Mesenteric fat pad (tissue), 1 donor: Measurements from ENCODE around the gene RBMS1. TPM values are rescaled to one million over a fixed set of nuclear protein-coding genes. Genes with fewer than 3 reads are reported as not detected.

Source experiments
- DNase-seq: peaks from one replicate; pipeline ENCODE4 v3.0.0-alpha.2; 2020; ENCODE audit warnings: low spot score
- total RNA-seq: library from RNA; stranded (reverse); fragmentation: NEBNext Ultra II Directional; extraction: Animal tissue kit (Norgen Biotek cat#: 25700); gene quantifications from one replicate; pipeline ENCODE4 v1.2.1, GENCODE V29; 2021
- donor health status: DM: yes; HTN: yes; CAD: no.

Gene RBMS1
- total RNA-seq, 1 donor from 2014 or later: 144 TPM

GRCh38 chr2:160411167-160411566 lies 82.4 kb downstream of the RBMS1 start:
- DNase-seq: no peak

- no peak for DNase-seq
Observed at GRCh38 chr2:160409480-160409879, 84.1 kb downstream of the RBMS1 start.

- DNase-seq: no peak
Observed at GRCh38 chr2:160408959-160409291, 84.7 kb downstream of the RBMS1 start.

- DNase-seq: no peak
Observed at GRCh38 chr2:160408173-160408958, 85.2 kb downstream of the RBMS1 start.

- peak; percentile 91 for DNase-seq
Observed at GRCh38 chr2:160407393-160408172, 86.0 kb downstream of the RBMS1 start.

GRCh38 chr2:160406591-160407392 lies 86.8 kb downstream of the RBMS1 start:
- peak; percentile 89 for DNase-seq

- no peak for DNase-seq
Observed at GRCh38 chr2:160405077-160405867, 88.3 kb downstream of the RBMS1 start.

- DNase-seq: no peak
Observed at GRCh38 chr2:160402997-160403979, 90.3 kb downstream of the RBMS1 start.

- DNase-seq: no peak
Observed at GRCh38 chr2:160402501-160402900, 91.1 kb downstream of the RBMS1 start.

- DNase-seq: no peak
Observed at GRCh38 chr2:160401895-160402294, 91.7 kb downstream of the RBMS1 start.

GRCh38 chr2:160399880-160400279 lies 93.7 kb downstream of the RBMS1 start:
- no peak for DNase-seq

GRCh38 chr2:160397530-160397865 lies 96.1 kb downstream of the RBMS1 start:
- no peak for DNase-seq

GRCh38 chr2:160394153-160394552 lies 99.5 kb downstream of the RBMS1 start:
- no peak for DNase-seq

- no peak for DNase-seq
Observed at GRCh38 chr2:160392201-160392600, 101.4 kb downstream of the RBMS1 start.

- DNase-seq: no peak
Observed at GRCh38 chr2:160390544-160391455, 102.8 kb downstream of the RBMS1 start.

GRCh38 chr2:160389875-160390274 lies 103.7 kb downstream of the RBMS1 start:
- no peak for DNase-seq

- DNase-seq: no peak
Observed at GRCh38 chr2:160388464-160389263, 104.9 kb downstream of the RBMS1 start.
